Caco-2 (cell line): Measurements from ENCODE around the gene CAMK2D. TPM values are rescaled to one million over a fixed set of nuclear protein-coding genes. Genes with fewer than 3 reads are reported as not detected.

ENCODE experiments used
- BruUV-seq: library from RNA; stranded (reverse); fragments of 400-500 nt; replicated peaks from 2 replicates; lab custom pipeline; 2021; lab: Mats Ljungman, UMichigan
- CTCF ChIA-PET: fragments of 300-600 bp; sonication (Branson Sonifier 250); formaldehyde crosslinking; loops from one replicate; lab custom pipeline; 2022; ENCODE audit warnings: antibody characterized with exemption; lab: Charles Lee
- POLR2A ChIA-PET: fragments of 300-600 bp; sonication (Branson Sonifier 250); formaldehyde crosslinking; loops from one replicate; lab custom pipeline; 2022; ENCODE audit warnings: antibody characterized with exemption; lab: Charles Lee
- DNase-seq, 2 experiments: peaks; one replicate each; pipeline versions ENCODE4 v3.0.0 to v3.0.0-alpha.2; 2020 to 2022
- H3K27me3 ChIP-seq: replicated peaks from 2 replicates; pipeline ENCODE4 v1.6.0; 2011; ENCODE audit warnings: low read length; ENCODE audit not compliant: control insufficient read depth, insufficient read depth
- H3K36me3 ChIP-seq: 2 replicates; pipeline ENCODE4 v1.5.1; 2011; ENCODE audit warnings: low read length; ENCODE audit not compliant: control insufficient read depth, insufficient read depth
- H3K4me1 ChIP-seq: fragments of 250-450 bp; sonication (Bioruptor Pico); 2 replicates; pipeline ENCODE4 v1.5.1; 2020; ENCODE audit warnings: mild to moderate bottlenecking
- H3K4me3 ChIP-seq: 2 replicates; pipeline ENCODE4 v1.5.1; 2011; ENCODE audit warnings: low read depth, mild to moderate bottlenecking, control low read depth, low read length
- H3K9me3 ChIP-seq: fragments of 250-450 bp; sonication (Bioruptor Pico); 2 replicates; pipeline ENCODE4 v1.5.1; 2020; ENCODE audit warnings: mild to moderate bottlenecking, moderate library complexity
- H3K27ac Mint-ChIP-seq: one replicate; pipeline ENCODE4 v1.8.0; 2022; ENCODE audit warnings: mixed read lengths; ENCODE audit not compliant: unreplicated experiment
- H3K27me3 Mint-ChIP-seq: one replicate; pipeline ENCODE4 v1.8.0; 2022; ENCODE audit warnings: mixed read lengths; ENCODE audit not compliant: insufficient read depth, unreplicated experiment
- H3K36me3 Mint-ChIP-seq: one replicate; pipeline ENCODE4 v1.8.0; 2022; ENCODE audit warnings: mild to moderate bottlenecking, mixed read lengths; ENCODE audit not compliant: insufficient read depth, unreplicated experiment
- H3K4me1 Mint-ChIP-seq: one replicate; pipeline ENCODE4 v1.8.0; 2022; ENCODE audit warnings: low read depth, mixed read lengths; ENCODE audit not compliant: unreplicated experiment
- H3K4me3 Mint-ChIP-seq: one replicate; pipeline ENCODE4 v1.8.0; 2022; ENCODE audit warnings: mild to moderate bottlenecking, moderate library complexity, mixed read lengths; ENCODE audit not compliant: unreplicated experiment
- H3K9me3 Mint-ChIP-seq: one replicate; pipeline ENCODE4 v1.8.0; 2022; ENCODE audit warnings: mixed read lengths; ENCODE audit not compliant: unreplicated experiment
- CTCF ChIP-seq, 2 experiments: fragments of 200-600 bp in 1 of 2; IDR thresholded peaks; 1 replicate in 1 of 2; 2 replicates in 1 of 2; pipeline versions ENCODE4 v1.5.1 to v1.8.0; 2011 to 2022; ENCODE audit warnings: antibody characterized with exemption in 1 of 2, control low read depth in 1 of 2, inconsistent platforms in 1 of 2, low read depth in 1 of 2, low read length in 1 of 2, mild to moderate bottlenecking in 1 of 2, moderate library complexity in 1 of 2; ENCODE audit not compliant: insufficient read depth in 1 of 2, severe bottlenecking in 1 of 2, unreplicated experiment in 1 of 2
- intact Hi-C: fragments of 100-400 bp; cut with micrococcal nuclease; formaldehyde crosslinking; loops from one replicate; pipeline ENCODE4 v1.10.0; 2022; ENCODE audit not compliant: unreplicated experiment
- total RNA-seq: library from RNA; stranded (reverse); gene quantifications from 2 replicates; pipeline ENCODE4 v1.2.3, GENCODE V29; 2022

Gene CAMK2D
- total RNA-seq, 1 experiment from 2014 or later: 65.6 TPM

- Histone ChIP-seq H3K4me3 (no peak overlapping the region), H3K9me3 (no peaks in the 10 kb centered on the region), H3K27me3 (no peaks in the 10 kb centered on the region), H3K4me1 (no peaks in the 10 kb centered on the region), H3K36me3 (no peaks in the 10 kb centered on the region)
- intact Hi-C loops: no loop called here
- BruUV-seq: no TSS peak
- Mint-ChIP-seq H3K4me1 (no peaks in the 10 kb centered on the region), H3K9me3 (no peaks in the 10 kb centered on the region), H3K27ac (no peak overlapping the region), H3K4me3 (no peak overlapping the region), H3K27me3 (no peaks in the 10 kb centered on the region), H3K36me3 (no peaks in the 10 kb centered on the region)
- DNase-seq: no peak
- TF ChIP-seq CTCF (IDR thresholded peaks at IDR 0.05; ENCODE audit: insufficient read depth in 1 of 2, low read depth in 1 of 2, low read length in 1 of 2, severe bottlenecking in 1 of 2, unreplicated experiment in 1 of 2): no peak
- ChIA-PET CTCF (no interaction called here), POLR2A (no interaction called here)
Measured at GRCh38 chr4:113410686-113411085, 350.9 kb downstream of the CAMK2D start.

- CTCF ChIA-PET: no interaction called here
- Mint-ChIP-seq H3K27ac (no peak overlapping the region), H3K27me3 (no peaks in the 10 kb centered on the region), H3K4me1 (peaks cover 5% of the 10 kb centered on the region), H3K4me3 (no peak overlapping the region), H3K36me3 (no peaks in the 10 kb centered on the region), H3K9me3 (no peaks in the 10 kb centered on the region)
- H3K4me3 ChIP-seq: no peak overlapping the region
- DNase-seq: no peak
- BruUV-seq: no TSS peak
- H3K9me3 ChIP-seq: no peaks in the 10 kb centered on the region
- POLR2A ChIA-PET: no interaction called here
- intact Hi-C loops: no loop called here
- peaks cover 1% of the 10 kb centered on the region for H3K36me3 ChIP-seq
- H3K4me1 ChIP-seq: peaks cover 13% of the 10 kb centered on the region
- TF ChIP-seq CTCF (IDR thresholded peaks at IDR 0.05; ENCODE audit: insufficient read depth in 1 of 2, low read depth in 1 of 2, low read length in 1 of 2, severe bottlenecking in 1 of 2, unreplicated experiment in 1 of 2): no peak
- no peaks in the 10 kb centered on the region for H3K27me3 ChIP-seq
Measured at GRCh38 chr4:113409181-113409580, 352.4 kb downstream of the CAMK2D start.

- CTCF ChIA-PET: no interaction called here
- peaks cover 13% of the 10 kb centered on the region for H3K4me1 ChIP-seq
- H3K27ac Mint-ChIP-seq: no peak overlapping the region
- H3K4me1 Mint-ChIP-seq: peaks cover 9% of the 10 kb centered on the region
- H3K36me3 ChIP-seq: peaks cover 1% of the 10 kb centered on the region
- no peaks in the 10 kb centered on the region for H3K9me3 ChIP-seq
- no peaks in the 10 kb centered on the region for H3K27me3 Mint-ChIP-seq
- intact Hi-C loops: no loop called here
- H3K4me3 ChIP-seq: no peak overlapping the region
- BruUV-seq: no TSS peak
- no peaks in the 10 kb centered on the region for H3K36me3 Mint-ChIP-seq
- POLR2A ChIA-PET: no interaction called here
- no peaks in the 10 kb centered on the region for H3K9me3 Mint-ChIP-seq
- H3K27me3 ChIP-seq: no peaks in the 10 kb centered on the region
- peak in 1 of 2 experiments; percentile 12 for DNase-seq
- no peak overlapping the region for H3K4me3 Mint-ChIP-seq
- no peak for TF ChIP-seq CTCF (IDR thresholded peaks at IDR 0.05; ENCODE audit: insufficient read depth in 1 of 2, low read depth in 1 of 2, low read length in 1 of 2, severe bottlenecking in 1 of 2, unreplicated experiment in 1 of 2)
Measured at GRCh38 chr4:113407409-113407808, 354.1 kb downstream of the CAMK2D start.
